Left lung (tissue), 10 donors: Measurements from ENCODE around the gene ALDH1A1. TPM values are rescaled to one million over a fixed set of nuclear protein-coding genes. Genes with fewer than 3 reads are reported as not detected.
A peak's percentile ranks its signal among the peaks of the same experiment; 100 is the strongest.

Experiments used
- ATAC-seq: fragments of 200-7000 bp; cut with Tn5 transposase; one replicate; pipeline ENCODE4 v1.9.1; 2020; ENCODE audit warnings: moderate library complexity
- DNase-seq, 4 donors: peaks; one replicate each; pipeline ENCODE4 v3.0.0-alpha.2; 2013 to 2020
- H3K27ac ChIP-seq, 2 donors: fragments of 200-600 bp; sonication (generic) in 1 of 2; one replicate each; pipeline versions ENCODE4 v1.5.0 to v1.8.0; 2020 to 2021
- H3K27me3 ChIP-seq, 2 donors: fragments of 200-600 bp; sonication (generic) in 1 of 2; one replicate each; pipeline versions ENCODE4 v1.5.0 to v1.8.0; 2020 to 2021
- H3K36me3 ChIP-seq, 2 donors: fragments of 200-600 bp; sonication (generic) in 1 of 2; one replicate each; pipeline versions ENCODE4 v1.5.0 to v1.8.0; 2020 to 2021
- H3K4me1 ChIP-seq, 2 donors: fragments of 200-600 bp; one replicate each; pipeline ENCODE4 v1.8.0; 2021
- H3K4me3 ChIP-seq, 2 donors: fragments of 200-600 bp; sonication (generic) in 1 of 2; one replicate each; pipeline versions ENCODE4 v1.5.0 to v1.8.0; 2020 to 2021; ENCODE audit warnings: mild to moderate bottlenecking in 1 of 2
- H3K9me3 ChIP-seq, 2 donors: fragments of 200-600 bp; sonication (generic) in 1 of 2; one replicate each; pipeline versions ENCODE4 v1.5.0 to v1.8.0; 2020 to 2021
- intact Hi-C, 2 donors: fragments of 100-400 bp; cut with DNase I; formaldehyde crosslinking; loops; one replicate each; pipeline versions ENCODE4 v1.11.2 to v1.14.2; 2022
- polyA plus RNA-seq, 6 donors: library from polyadenylated mRNA; unstranded; fragments of 120-200 nt; gene quantifications; one replicate each; pipeline ENCODE4 v1.2.1, GENCODE V29; 2013; ENCODE audit not compliant: insufficient read length in 6 of 6
- total RNA-seq, 2 donors: library from RNA; stranded (reverse); fragmentation: NEBNext Ultra II Directional; extraction: Animal tissue kit (Norgen Biotek cat#: 25700); gene quantifications; one replicate each; pipeline ENCODE4 v1.2.1, GENCODE V29; 2021
- TF ChIP-seq, protein P1 (sequence below), 2 donors: fragments of 200-600 bp; sonication (generic) in 1 of 2; IDR thresholded peaks; one replicate each; pipeline versions ENCODE4 v1.5.0 to v1.8.0; 2021; ENCODE audit warnings: antibody characterized with exemption in 2 of 2
- donor health status: DM: no; HTN: yes; CAD: no.
- donor health status: DM: no; HTN: no; CAD: no.

The ALDH1A1 gene
- total and polyA plus RNA-seq, 8 donors = 23.2 to 126 (median 46.6) TPM

DNA sequence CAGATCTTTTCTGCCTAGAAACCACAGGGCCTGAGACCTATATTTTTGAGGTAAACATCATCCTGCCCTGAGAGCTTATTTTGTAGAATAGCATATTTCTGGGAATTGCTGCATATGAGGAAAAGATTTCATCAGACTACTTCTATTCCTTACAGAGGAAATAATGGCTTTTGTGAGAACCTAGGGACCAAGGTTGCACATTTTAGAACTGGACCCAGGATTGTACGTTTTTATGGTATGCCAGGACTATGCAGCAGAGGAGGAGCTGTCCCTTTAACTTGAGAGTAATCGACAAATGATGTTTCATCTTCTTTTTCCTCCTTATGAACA lies 2.2 kb upstream of the ALDH1A1 start:
- TF ChIP-seq, protein P1, sequence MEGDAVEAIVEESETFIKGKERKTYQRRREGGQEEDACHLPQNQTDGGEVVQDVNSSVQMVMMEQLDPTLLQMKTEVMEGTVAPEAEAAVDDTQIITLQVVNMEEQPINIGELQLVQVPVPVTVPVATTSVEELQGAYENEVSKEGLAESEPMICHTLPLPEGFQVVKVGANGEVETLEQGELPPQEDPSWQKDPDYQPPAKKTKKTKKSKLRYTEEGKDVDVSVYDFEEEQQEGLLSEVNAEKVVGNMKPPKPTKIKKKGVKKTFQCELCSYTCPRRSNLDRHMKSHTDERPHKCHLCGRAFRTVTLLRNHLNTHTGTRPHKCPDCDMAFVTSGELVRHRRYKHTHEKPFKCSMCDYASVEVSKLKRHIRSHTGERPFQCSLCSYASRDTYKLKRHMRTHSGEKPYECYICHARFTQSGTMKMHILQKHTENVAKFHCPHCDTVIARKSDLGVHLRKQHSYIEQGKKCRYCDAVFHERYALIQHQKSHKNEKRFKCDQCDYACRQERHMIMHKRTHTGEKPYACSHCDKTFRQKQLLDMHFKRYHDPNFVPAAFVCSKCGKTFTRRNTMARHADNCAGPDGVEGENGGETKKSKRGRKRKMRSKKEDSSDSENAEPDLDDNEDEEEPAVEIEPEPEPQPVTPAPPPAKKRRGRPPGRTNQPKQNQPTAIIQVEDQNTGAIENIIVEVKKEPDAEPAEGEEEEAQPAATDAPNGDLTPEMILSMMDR (IDR thresholded peaks at IDR 0.05) = no peak
- no peaks in the 10 kb centered on the region for H3K9me3 ChIP-seq
- ATAC-seq (no peak), DNase-seq (no peak)
- H3K4me3 ChIP-seq = no peak overlapping the region
- peaks cover 0 to 48% of the 10 kb centered on the region in 2 donors for H3K4me1 ChIP-seq
- no peaks in the 10 kb centered on the region for H3K36me3 ChIP-seq
- no peak overlapping the region for H3K27ac ChIP-seq
- intact Hi-C loops = no loop called here
- H3K27me3 ChIP-seq = no peaks in the 10 kb centered on the region

DNA sequence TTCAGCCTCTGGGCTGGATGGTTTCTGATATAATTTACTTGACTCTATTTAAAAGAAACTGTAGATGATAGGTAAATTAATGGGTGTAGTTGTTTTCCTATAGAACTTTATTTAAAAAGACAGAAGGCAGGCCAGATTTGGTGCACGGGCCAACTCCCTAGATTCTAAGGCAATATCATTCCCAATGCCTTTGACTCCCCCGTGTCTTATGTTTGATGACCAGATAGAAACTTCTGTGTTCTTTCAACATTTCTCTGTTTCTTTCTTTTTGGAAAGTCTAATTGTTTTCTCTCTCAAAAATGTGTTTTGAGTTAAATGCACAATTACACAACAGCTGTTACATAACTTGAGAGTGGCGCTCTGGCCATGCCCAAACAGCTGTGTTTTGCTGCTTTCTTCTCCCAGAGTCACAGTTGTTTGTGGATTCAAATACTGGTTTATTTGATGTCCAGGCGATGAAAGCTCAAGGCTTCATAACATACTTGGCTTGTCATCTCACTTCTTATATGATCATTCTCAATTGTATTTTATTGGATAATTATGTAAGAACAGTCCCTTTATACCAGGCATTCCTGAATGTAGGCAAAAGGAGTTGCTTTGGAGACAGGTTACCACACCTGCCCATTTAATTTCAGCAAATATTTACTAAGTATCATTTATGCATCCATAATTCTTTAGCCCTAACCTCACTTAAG lies 1.7 kb upstream of the ALDH1A1 start:
- ATAC-seq = no peak
- peaks cover 0 to 53% of the 10 kb centered on the region in 2 donors for H3K4me1 ChIP-seq
- no peaks in the 10 kb centered on the region for H3K36me3 ChIP-seq
- no peak overlapping the region for H3K4me3 ChIP-seq
- no peaks in the 10 kb centered on the region for H3K9me3 ChIP-seq
- peak in 3 of 4 donors; percentile 29 to 81 (median 67) for DNase-seq
- intact Hi-C loops = no loop called here
- H3K27ac ChIP-seq = peak overlapping the region in 1 of 2 donors; percentile 23
- no peaks in the 10 kb centered on the region for H3K27me3 ChIP-seq
- TF ChIP-seq, protein P1 (IDR thresholded peaks at IDR 0.05) = no peak

DNA sequence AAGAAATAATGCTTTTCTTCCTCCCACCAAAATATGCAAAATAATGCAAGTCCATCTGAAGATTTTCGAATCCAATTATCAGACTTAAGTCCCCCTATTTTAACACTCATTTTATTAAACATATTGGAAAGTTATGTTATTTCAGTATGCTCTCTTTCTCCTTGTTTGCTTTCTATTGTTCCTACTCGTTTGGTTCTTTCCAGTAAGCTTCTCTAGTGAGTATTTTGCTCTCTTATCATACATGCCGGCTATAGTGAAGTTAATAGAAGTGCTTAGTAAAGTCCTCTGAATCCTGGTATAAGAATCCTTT lies 517 bp downstream of the ALDH1A1 start:
- peak overlapping the region; percentile 34 to 42 for H3K4me3 ChIP-seq

DNA sequence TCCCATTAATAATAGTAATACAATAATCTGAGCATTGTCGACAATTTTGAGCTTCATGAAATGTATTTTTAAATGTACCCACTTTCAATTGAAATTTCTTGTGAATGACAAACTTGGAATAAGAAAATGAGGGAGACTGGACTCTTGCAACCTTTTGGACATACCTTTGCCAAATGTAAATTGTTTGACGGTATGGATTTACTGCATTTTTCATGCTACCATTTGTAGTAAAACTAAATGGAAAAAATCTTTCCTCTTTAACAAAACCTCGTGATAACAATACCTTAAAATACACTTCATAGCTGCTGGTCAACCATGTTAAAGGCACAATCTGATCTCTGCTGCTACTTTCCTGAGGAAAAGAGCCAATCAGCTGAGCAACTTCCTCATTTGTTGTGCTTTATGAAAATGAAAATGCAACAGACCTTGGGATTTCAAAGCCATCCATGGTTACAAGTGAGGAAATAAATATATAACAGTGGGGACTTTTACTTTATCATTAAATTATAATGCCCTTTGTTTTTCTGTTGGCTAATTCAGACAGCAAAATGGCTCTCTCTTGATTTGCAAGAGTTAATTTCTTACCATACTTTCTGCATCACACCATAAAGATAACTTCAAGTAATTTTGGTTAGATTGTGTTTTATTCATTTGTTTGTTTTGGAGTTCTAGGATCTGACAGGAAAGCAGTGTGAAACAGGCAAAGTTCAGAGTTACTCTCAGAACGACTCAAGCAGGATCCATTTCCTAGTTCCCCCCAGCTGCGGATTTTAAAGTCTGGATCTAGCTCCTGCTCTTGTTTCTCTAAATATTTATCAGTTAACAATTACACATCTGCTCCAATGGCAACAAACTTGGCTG lies 1.1 kb downstream of the ALDH1A1 start:
- peak; percentile 26 for ATAC-seq
- peaks cover 6 to 78% of the 10 kb centered on the region in 2 donors for H3K4me1 ChIP-seq
- intact Hi-C loops = no loop called here

More for the DNA sequence above, 517 bp downstream of the ALDH1A1 start:
- Histone ChIP-seq H3K27me3 (no peaks in the 10 kb centered on the region), H3K27ac (peak overlapping the region; percentile 72 to 83), H3K4me1 (peaks cover 6 to 74% of the 10 kb centered on the region in 2 donors), H3K36me3 (no peaks in the 10 kb centered on the region), H3K9me3 (no peaks in the 10 kb centered on the region)
- ATAC-seq (peak; percentile 38), DNase-seq (no peak)
- TF ChIP-seq, protein P1 (IDR thresholded peaks at IDR 0.05) = no peak
- intact Hi-C loops = no loop called here

More for the DNA sequence above, 1.1 kb downstream of the ALDH1A1 start:
- peak in 1 of 4 donors; percentile 44 for DNase-seq
- Histone ChIP-seq H3K9me3 (no peaks in the 10 kb centered on the region), H3K4me3 (peak overlapping the region; percentile 34 to 42), H3K27ac (peak overlapping the region; percentile 72 to 83), H3K36me3 (no peaks in the 10 kb centered on the region), H3K27me3 (no peaks in the 10 kb centered on the region)
- TF ChIP-seq, protein P1 (IDR thresholded peaks at IDR 0.05) = no peak
